NCI-H446 treated with DMSO at 0.1 percent for 48 hours (cell line): ENCODE results near the gene PPP1R3A.

ENCODE experiments used
- DNase-seq: peaks from one replicate; lab custom pipeline; 2025; lab: John Stamatoyannopoulos, UW

The PPP1R3A gene

GRCh38 chr7:113883096-113883495 is 35.7 kb downstream of the PPP1R3A start:
- DNase-seq: no peak

GRCh38 chr7:113880559-113880958 is 38.2 kb downstream of the PPP1R3A start:
- no peak for DNase-seq

GRCh38 chr7:113878394-113878992 is 40.3 kb downstream of the PPP1R3A start:
- no peak for DNase-seq

GRCh38 chr7:113875224-113875623 is 43.6 kb downstream of the PPP1R3A start:
- DNase-seq: no peak

GRCh38 chr7:113873554-113874151 is 45.2 kb downstream of the PPP1R3A start:
- no peak for DNase-seq

GRCh38 chr7:113872981-113873380 is 45.8 kb downstream of the PPP1R3A start:
- DNase-seq: no peak

- DNase-seq: no peak
Measured at GRCh38 chr7:113867325-113867724, 51.5 kb downstream of the PPP1R3A start.

- no peak for DNase-seq
Measured at GRCh38 chr7:113856010-113856409, 62.8 kb downstream of the PPP1R3A start.

GRCh38 chr7:113840954-113841353 is 77.9 kb downstream of the PPP1R3A start:
- DNase-seq: no peak

- no peak for DNase-seq
Measured at GRCh38 chr7:113835367-113835766, 83.4 kb downstream of the PPP1R3A start.

- no peak for DNase-seq
Measured at GRCh38 chr7:113832196-113832745, 86.5 kb downstream of the PPP1R3A start.

- no peak for DNase-seq
Measured at GRCh38 chr7:113831556-113831955, 87.3 kb downstream of the PPP1R3A start.

- no peak for DNase-seq
Measured at GRCh38 chr7:113828581-113828980, 90.2 kb downstream of the PPP1R3A start.
